Measurements from ENCODE around the gene SIGLEC8.

- TF ChIP-seq CTCF (IDR thresholded peaks at IDR 0.05; ENCODE audit: poor library complexity, severe bottlenecking) (no peak), EP300 (conservative IDR thresholded peaks at IDR 0.05; ENCODE audit: poor library complexity, severe bottlenecking) (no peak), REST (IDR thresholded peaks at IDR 0.05; ENCODE audit: borderline replicate concordance) (no peak), SMC3 (conservative IDR thresholded peaks at IDR 0.05; ENCODE audit: poor library complexity) (no peak), POLR2AphosphoS5 (IDR thresholded peaks at IDR 0.05) (no peak), RAD21 (conservative IDR thresholded peaks at IDR 0.05) (no peak), EZH2 (IDR thresholded peaks at IDR 0.05; ENCODE audit: borderline replicate concordance, insufficient read depth, low read length, poor library complexity, severe bottlenecking) (no peak), TAF1 (IDR thresholded peaks at IDR 0.05; ENCODE audit: low read depth) (no peak)
These were observed 18.2 kb downstream of the SIGLEC8 start for GRCh38 chr19:51440052-51440451.

Measured in neural cell (in vitro differentiated cells).